HEK293 (cell line): Measurements from ENCODE around the gene HSF5.

Experiments
- BCL11B ChIP-seq: fragments of 450-650 bp; formaldehyde crosslinking; IDR thresholded peaks from 2 replicates; pipeline ENCODE4 v1.5.1; 2016; ENCODE audit warnings: low read depth, missing biosample characterization, missing genetic modification characterization
- KLF10 ChIP-seq: fragments of 450-650 bp; IDR thresholded peaks from 2 replicates; pipeline ENCODE4 v1.5.1; 2018; ENCODE audit warnings: missing biosample characterization, mild to moderate bottlenecking, missing genetic modification characterization
- KLF16 ChIP-seq: fragments of 450-650 bp; formaldehyde crosslinking; IDR thresholded peaks from 2 replicates; pipeline ENCODE4 v1.5.1; 2017; ENCODE audit warnings: missing biosample characterization, missing genetic modification characterization
- ZNF2 ChIP-seq: fragments of 450-650 bp; formaldehyde crosslinking; IDR thresholded peaks from 2 replicates; pipeline ENCODE4 v1.5.1; 2016; ENCODE audit warnings: missing biosample characterization, missing genetic modification characterization
- ZNF311 ChIP-seq: fragments of 450-650 bp; formaldehyde crosslinking; IDR thresholded peaks from 2 replicates; pipeline ENCODE4 v1.5.1; 2017; ENCODE audit warnings: missing biosample characterization, missing genetic modification characterization, borderline replicate concordance
- ZNF510 ChIP-seq: fragments of 450-650 bp; formaldehyde crosslinking; IDR thresholded peaks from 2 replicates; pipeline ENCODE4 v1.5.1; 2018; ENCODE audit warnings: mild to moderate bottlenecking, missing genetic modification characterization, missing biosample characterization; ENCODE audit not compliant: insufficient replicate concordance
- ZNF791 ChIP-seq: fragments of 450-650 bp; formaldehyde crosslinking; IDR thresholded peaks from 2 replicates; pipeline ENCODE4 v1.5.1; 2016; ENCODE audit warnings: missing biosample characterization, missing genetic modification characterization
- TF ChIP-seq, protein P1 (sequence below): fragments of 450-650 bp; formaldehyde crosslinking; IDR thresholded peaks from 2 replicates; pipeline ENCODE4 v1.5.1; 2016; ENCODE audit warnings: missing biosample characterization, missing genetic modification characterization
- TF ChIP-seq, protein P2 (sequence below): fragments of 450-650 bp; formaldehyde crosslinking; IDR thresholded peaks from 2 replicates; pipeline ENCODE4 v1.5.1; 2016; ENCODE audit warnings: missing biosample characterization, missing genetic modification characterization
- TF ChIP-seq, protein P3 (sequence below): fragments of 450-650 bp; formaldehyde crosslinking; IDR thresholded peaks from 2 replicates; pipeline ENCODE4 v1.5.0; 2017; ENCODE audit warnings: missing biosample characterization, missing genetic modification characterization, borderline replicate concordance
- TF ChIP-seq, protein P4 (sequence below): sonication (generic); formaldehyde crosslinking; IDR thresholded peaks from 2 replicates; pipeline ENCODE4 v1.8.1; 2022; ENCODE audit warnings: mild to moderate bottlenecking, moderate library complexity, missing genetic modification reagents
- TF ChIP-seq, protein P5 (sequence below): fragments of 450-650 bp; formaldehyde crosslinking; IDR thresholded peaks from 2 replicates; pipeline ENCODE4 v1.5.1; 2016; ENCODE audit warnings: missing biosample characterization, missing genetic modification characterization
- TF ChIP-seq, protein P6 (sequence below): fragments of 450-650 bp; formaldehyde crosslinking; IDR thresholded peaks from 2 replicates; pipeline ENCODE4 v1.5.1; 2016; ENCODE audit warnings: missing biosample characterization, missing genetic modification characterization
- TF ChIP-seq, protein P7 (sequence below): fragments of 450-650 bp; formaldehyde crosslinking; IDR thresholded peaks from 2 replicates; pipeline ENCODE4 v1.5.1; 2016; ENCODE audit warnings: missing biosample characterization, missing genetic modification characterization

DNA sequence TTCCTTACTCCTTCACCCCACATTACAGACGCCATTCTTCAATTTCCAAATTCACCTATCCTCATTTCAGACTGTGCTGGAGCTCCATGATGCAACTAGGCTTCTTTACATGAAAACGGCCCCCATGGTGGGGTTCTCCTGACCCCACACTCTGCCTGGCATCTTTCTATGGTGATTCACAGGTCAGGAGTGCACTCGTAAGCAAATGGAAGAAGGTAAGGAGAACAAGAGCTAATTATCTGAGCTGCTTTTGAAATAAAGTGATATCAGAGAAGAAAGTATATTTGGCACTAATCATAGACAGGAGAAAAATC is 108.7 kb downstream of the HSF5 start:
- TF ChIP-seq, protein P1, sequence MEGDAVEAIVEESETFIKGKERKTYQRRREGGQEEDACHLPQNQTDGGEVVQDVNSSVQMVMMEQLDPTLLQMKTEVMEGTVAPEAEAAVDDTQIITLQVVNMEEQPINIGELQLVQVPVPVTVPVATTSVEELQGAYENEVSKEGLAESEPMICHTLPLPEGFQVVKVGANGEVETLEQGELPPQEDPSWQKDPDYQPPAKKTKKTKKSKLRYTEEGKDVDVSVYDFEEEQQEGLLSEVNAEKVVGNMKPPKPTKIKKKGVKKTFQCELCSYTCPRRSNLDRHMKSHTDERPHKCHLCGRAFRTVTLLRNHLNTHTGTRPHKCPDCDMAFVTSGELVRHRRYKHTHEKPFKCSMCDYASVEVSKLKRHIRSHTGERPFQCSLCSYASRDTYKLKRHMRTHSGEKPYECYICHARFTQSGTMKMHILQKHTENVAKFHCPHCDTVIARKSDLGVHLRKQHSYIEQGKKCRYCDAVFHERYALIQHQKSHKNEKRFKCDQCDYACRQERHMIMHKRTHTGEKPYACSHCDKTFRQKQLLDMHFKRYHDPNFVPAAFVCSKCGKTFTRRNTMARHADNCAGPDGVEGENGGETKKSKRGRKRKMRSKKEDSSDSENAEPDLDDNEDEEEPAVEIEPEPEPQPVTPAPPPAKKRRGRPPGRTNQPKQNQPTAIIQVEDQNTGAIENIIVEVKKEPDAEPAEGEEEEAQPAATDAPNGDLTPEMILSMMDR (tag by site-specific recombination), result no peak
- TF ChIP-seq, protein P2, sequence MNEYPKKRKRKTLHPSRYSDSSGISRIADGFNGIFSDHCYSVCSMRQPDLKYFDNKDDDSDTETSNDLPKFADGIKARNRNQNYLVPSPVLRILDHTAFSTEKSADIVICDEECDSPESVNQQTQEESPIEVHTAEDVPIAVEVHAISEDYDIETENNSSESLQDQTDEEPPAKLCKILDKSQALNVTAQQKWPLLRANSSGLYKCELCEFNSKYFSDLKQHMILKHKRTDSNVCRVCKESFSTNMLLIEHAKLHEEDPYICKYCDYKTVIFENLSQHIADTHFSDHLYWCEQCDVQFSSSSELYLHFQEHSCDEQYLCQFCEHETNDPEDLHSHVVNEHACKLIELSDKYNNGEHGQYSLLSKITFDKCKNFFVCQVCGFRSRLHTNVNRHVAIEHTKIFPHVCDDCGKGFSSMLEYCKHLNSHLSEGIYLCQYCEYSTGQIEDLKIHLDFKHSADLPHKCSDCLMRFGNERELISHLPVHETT (tag by site-specific recombination), result no peak
- no peak for TF ChIP-seq KLF10 (tag by site-specific recombination)
- TF ChIP-seq, protein P3, sequence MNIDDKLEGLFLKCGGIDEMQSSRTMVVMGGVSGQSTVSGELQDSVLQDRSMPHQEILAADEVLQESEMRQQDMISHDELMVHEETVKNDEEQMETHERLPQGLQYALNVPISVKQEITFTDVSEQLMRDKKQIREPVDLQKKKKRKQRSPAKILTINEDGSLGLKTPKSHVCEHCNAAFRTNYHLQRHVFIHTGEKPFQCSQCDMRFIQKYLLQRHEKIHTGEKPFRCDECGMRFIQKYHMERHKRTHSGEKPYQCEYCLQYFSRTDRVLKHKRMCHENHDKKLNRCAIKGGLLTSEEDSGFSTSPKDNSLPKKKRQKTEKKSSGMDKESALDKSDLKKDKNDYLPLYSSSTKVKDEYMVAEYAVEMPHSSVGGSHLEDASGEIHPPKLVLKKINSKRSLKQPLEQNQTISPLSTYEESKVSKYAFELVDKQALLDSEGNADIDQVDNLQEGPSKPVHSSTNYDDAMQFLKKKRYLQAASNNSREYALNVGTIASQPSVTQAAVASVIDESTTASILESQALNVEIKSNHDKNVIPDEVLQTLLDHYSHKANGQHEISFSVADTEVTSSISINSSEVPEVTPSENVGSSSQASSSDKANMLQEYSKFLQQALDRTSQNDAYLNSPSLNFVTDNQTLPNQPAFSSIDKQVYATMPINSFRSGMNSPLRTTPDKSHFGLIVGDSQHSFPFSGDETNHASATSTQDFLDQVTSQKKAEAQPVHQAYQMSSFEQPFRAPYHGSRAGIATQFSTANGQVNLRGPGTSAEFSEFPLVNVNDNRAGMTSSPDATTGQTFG (tag by site-specific recombination), result no peak
- no peak for TF ChIP-seq KLF16 (tag by site-specific recombination)
- TF ChIP-seq ZNF791 (tag by site-specific recombination), result no peak
- TF ChIP-seq, protein P4, sequence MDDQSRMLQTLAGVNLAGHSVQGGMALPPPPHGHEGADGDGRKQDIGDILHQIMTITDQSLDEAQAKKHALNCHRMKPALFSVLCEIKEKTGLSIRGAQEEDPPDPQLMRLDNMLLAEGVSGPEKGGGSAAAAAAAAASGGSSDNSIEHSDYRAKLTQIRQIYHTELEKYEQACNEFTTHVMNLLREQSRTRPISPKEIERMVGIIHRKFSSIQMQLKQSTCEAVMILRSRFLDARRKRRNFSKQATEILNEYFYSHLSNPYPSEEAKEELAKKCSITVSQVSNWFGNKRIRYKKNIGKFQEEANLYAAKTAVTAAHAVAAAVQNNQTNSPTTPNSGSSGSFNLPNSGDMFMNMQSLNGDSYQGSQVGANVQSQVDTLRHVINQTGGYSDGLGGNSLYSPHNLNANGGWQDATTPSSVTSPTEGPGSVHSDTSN (CRISPR knock-in tag), result no peak
- TF ChIP-seq, protein P5, sequence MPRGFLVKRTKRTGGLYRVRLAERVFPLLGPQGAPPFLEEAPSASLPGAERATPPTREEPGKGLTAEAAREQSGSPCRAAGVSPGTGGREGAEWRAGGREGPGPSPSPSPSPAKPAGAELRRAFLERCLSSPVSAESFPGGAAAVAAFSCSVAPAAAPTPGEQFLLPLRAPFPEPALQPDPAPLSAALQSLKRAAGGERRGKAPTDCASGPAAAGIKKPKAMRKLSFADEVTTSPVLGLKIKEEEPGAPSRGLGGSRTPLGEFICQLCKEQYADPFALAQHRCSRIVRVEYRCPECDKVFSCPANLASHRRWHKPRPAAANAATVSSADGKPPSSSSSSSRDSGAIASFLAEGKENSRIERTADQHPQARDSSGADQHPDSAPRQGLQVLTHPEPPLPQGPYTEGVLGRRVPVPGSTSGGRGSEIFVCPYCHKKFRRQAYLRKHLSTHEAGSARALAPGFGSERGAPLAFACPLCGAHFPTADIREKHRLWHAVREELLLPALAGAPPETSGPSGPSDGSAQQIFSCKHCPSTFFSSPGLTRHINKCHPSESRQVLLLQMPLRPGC, result no peak
- no peak for TF ChIP-seq ZNF2 (tag by site-specific recombination)
- no peak for TF ChIP-seq ZNF311 (tag by site-specific recombination)
- no peak for TF ChIP-seq ZNF510 (tag by site-specific recombination)
- TF ChIP-seq, protein P6, sequence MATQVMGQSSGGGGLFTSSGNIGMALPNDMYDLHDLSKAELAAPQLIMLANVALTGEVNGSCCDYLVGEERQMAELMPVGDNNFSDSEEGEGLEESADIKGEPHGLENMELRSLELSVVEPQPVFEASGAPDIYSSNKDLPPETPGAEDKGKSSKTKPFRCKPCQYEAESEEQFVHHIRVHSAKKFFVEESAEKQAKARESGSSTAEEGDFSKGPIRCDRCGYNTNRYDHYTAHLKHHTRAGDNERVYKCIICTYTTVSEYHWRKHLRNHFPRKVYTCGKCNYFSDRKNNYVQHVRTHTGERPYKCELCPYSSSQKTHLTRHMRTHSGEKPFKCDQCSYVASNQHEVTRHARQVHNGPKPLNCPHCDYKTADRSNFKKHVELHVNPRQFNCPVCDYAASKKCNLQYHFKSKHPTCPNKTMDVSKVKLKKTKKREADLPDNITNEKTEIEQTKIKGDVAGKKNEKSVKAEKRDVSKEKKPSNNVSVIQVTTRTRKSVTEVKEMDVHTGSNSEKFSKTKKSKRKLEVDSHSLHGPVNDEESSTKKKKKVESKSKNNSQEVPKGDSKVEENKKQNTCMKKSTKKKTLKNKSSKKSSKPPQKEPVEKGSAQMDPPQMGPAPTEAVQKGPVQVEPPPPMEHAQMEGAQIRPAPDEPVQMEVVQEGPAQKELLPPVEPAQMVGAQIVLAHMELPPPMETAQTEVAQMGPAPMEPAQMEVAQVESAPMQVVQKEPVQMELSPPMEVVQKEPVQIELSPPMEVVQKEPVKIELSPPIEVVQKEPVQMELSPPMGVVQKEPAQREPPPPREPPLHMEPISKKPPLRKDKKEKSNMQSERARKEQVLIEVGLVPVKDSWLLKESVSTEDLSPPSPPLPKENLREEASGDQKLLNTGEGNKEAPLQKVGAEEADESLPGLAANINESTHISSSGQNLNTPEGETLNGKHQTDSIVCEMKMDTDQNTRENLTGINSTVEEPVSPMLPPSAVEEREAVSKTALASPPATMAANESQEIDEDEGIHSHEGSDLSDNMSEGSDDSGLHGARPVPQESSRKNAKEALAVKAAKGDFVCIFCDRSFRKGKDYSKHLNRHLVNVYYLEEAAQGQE (tag by site-specific recombination), result no peak
- TF ChIP-seq, protein P7, sequence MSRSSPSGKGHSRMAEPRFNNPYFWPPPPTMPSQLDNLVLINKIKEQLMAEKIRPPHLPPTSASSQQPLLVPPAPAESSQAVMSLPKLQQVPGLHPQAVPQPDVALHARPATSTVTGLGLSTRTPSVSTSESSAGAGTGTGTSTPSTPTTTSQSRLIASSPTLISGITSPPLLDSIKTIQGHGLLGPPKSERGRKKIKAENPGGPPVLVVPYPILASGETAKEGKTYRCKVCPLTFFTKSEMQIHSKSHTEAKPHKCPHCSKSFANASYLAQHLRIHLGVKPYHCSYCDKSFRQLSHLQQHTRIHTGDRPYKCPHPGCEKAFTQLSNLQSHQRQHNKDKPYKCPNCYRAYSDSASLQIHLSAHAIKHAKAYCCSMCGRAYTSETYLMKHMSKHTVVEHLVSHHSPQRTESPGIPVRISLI (tag by site-specific recombination), result no peak
- TF ChIP-seq BCL11B (tag by site-specific recombination), result no peak
